ENCODE results near the gene HRCT1. TPM values are rescaled to one million over a fixed set of nuclear protein-coding genes. Genes with fewer than 3 reads are reported as not detected.

HRCT1 gene
- total RNA-seq, 1 experiment from 2014 or later, result 1.7 TPM

- Histone ChIP-seq H3K4me1 (ENCODE audit: insufficient read depth, low read length) (peaks cover 9% of the 10 kb centered on the region), H3K79me2 (ENCODE audit: low read length) (no peaks in the 10 kb centered on the region), H2AFZ (ENCODE audit: low read length) (peak overlapping the region; percentile 83), H4K20me1 (ENCODE audit: low read length) (no peaks in the 10 kb centered on the region), H3K27me3 (ENCODE audit: low read length) (no peaks in the 10 kb centered on the region), H3F3A (ENCODE audit: low read length, unreplicated experiment) (no peaks in the 10 kb centered on the region), H3K36me3 (ENCODE audit: low read depth, low read length) (no peaks in the 10 kb centered on the region), H3K4me3 (ENCODE audit: low read length) (peak overlapping the region; percentile 57), H3K9ac (ENCODE audit: low read length) (no peak overlapping the region), H3K9me2 (replicated peaks; ENCODE audit: low read length) (no peaks in the 10 kb centered on the region), H3K27ac (ENCODE audit: low read length) (no peak overlapping the region), H3K9me3 (ENCODE audit: low read length) (no peaks in the 10 kb centered on the region), H3K4me2 (ENCODE audit: low read length) (peak overlapping the region; percentile 76)
- BruUV-seq (replicated peaks), result no TSS peak
- POLR2A ChIA-PET (ENCODE audit: unreplicated experiment), result interaction anchor here (0.6 kb wide), 1 partner anchor 66 kb away, joined by 4 read pairs; no protein-coding TSS in a partner anchor
- CTCF ChIA-PET, result interaction anchor here (1.3 kb wide), 1 partner anchor 68 kb away, joined by 4 read pairs; no protein-coding TSS in a partner anchor
- peak; percentile 93 for ATAC-seq
- DNase-seq, result peak; percentile 79
- intact Hi-C loops (cut with micrococcal nuclease), result loop anchor here (1.0 to 2.0 kb wide), 2 partner anchors 52 to 68 kb away; no protein-coding TSS in a partner anchor
- TF ChIP-seq EZH2 (IDR thresholded peaks at IDR 0.05; ENCODE audit: low read length, unreplicated experiment), result no peak
- peak; percentile 78 for TF ChIP-seq CTCF (conservative IDR thresholded peaks at IDR 0.05; ENCODE audit: low read depth, low read length)
Measured at GRCh38 chr9:35954942-35955546, 49.0 kb downstream of the HRCT1 start.

GRCh38 chr9:35956651-35957050 is 50.6 kb downstream of the HRCT1 start:
- Histone ChIP-seq H4K20me1 (ENCODE audit: low read length) (no peaks in the 10 kb centered on the region), H3K4me1 (ENCODE audit: insufficient read depth, low read length) (peaks cover 8% of the 10 kb centered on the region), H3K36me3 (ENCODE audit: low read depth, low read length) (no peaks in the 10 kb centered on the region), H2AFZ (ENCODE audit: low read length) (no peak overlapping the region), H3K9ac (ENCODE audit: low read length) (no peak overlapping the region), H3K27ac (ENCODE audit: low read length) (no peak overlapping the region), H3K27me3 (ENCODE audit: low read length) (no peaks in the 10 kb centered on the region), H3K4me3 (ENCODE audit: low read length) (no peak overlapping the region), H3K9me3 (ENCODE audit: low read length) (no peaks in the 10 kb centered on the region), H3F3A (ENCODE audit: low read length, unreplicated experiment) (no peaks in the 10 kb centered on the region), H3K79me2 (ENCODE audit: low read length) (no peaks in the 10 kb centered on the region), H3K4me2 (ENCODE audit: low read length) (no peak overlapping the region), H3K9me2 (replicated peaks; ENCODE audit: low read length) (no peaks in the 10 kb centered on the region)
- ATAC-seq (no peak), DNase-seq (no peak)
- BruUV-seq (replicated peaks), result no TSS peak
- POLR2A ChIA-PET (ENCODE audit: unreplicated experiment), result no interaction called here
- TF ChIP-seq CTCF (conservative IDR thresholded peaks at IDR 0.05; ENCODE audit: low read depth, low read length) (no peak), EZH2 (IDR thresholded peaks at IDR 0.05; ENCODE audit: low read length, unreplicated experiment) (no peak), EZH2phosphoT487 (IDR thresholded peaks at IDR 0.05; ENCODE audit: borderline replicate concordance, low read length) (no peak)
- intact Hi-C loops (cut with micrococcal nuclease), result no loop called here
- CTCF ChIA-PET, result interaction anchor here (0.7 to 0.8 kb wide), 2 partner anchors 67 to 397 kb away, joined by 6 to 11 read pairs; no protein-coding TSS in a partner anchor

Other genes with a start within 250 kb of the HRCT1 start
- 23,421 and 36,790 TPM in 2 replicates for gene RMRP, start 248.2 kb upstream of the HRCT1 start, total RNA-seq (2014; rRNA removed)
- gene CCDC107, start 247.9 kb upstream of the HRCT1 start, total RNA-seq (2014; rRNA removed), result 34.9 and 37.0 TPM in 2 replicates
- gene ARHGEF39, start 241.0 kb upstream of the HRCT1 start, total RNA-seq (2014; rRNA removed), result 2.6 and 4.1 TPM in 2 replicates
- 7.7 and 11.2 TPM in 2 replicates for gene CA9, start 232.3 kb upstream of the HRCT1 start, total RNA-seq (2014; rRNA removed)
- 7.0 and 10.4 TPM in 2 replicates for gene TPM2, start 216.3 kb upstream of the HRCT1 start, total RNA-seq (2014; rRNA removed)
- gene TLN1, start 174.0 kb upstream of the HRCT1 start, total RNA-seq (2014; rRNA removed), result 118 and 153 TPM in 2 replicates
- 34.8 and 47.1 TPM in 2 replicates for gene CREB3, start 173.5 kb upstream of the HRCT1 start, total RNA-seq (2014; rRNA removed)
- gene GBA2, start 157.0 kb upstream of the HRCT1 start, total RNA-seq (2014; rRNA removed), result 60.9 and 81.7 TPM in 2 replicates
- 13.8 and 14.3 TPM in 2 replicates for gene RGP1, start 156.9 kb upstream of the HRCT1 start, total RNA-seq (2014; rRNA removed)
- gene MSMP, start 151.9 kb upstream of the HRCT1 start, total RNA-seq (2014; rRNA removed), result 145 and 149 TPM in 2 replicates
- gene NPR2, start 114.6 kb upstream of the HRCT1 start, total RNA-seq (2014; rRNA removed), result 1.0 and 1.5 TPM in 2 replicates
- not detected in 2 replicates for gene SPAG8, start 93.9 kb upstream of the HRCT1 start, total RNA-seq (2014; rRNA removed)
- 69.7 and 78.5 TPM in 2 replicates for gene HINT2, start 91.2 kb upstream of the HRCT1 start, total RNA-seq (2014; rRNA removed)
- 0.29 TPM in 1 of 2 replicates, not detected in the other for gene FAM221B, start 77.5 kb upstream of the HRCT1 start, total RNA-seq (2014; rRNA removed)
- gene TMEM8B, start 77.0 kb upstream of the HRCT1 start, total RNA-seq (2014; rRNA removed), result 1.6 and 2.4 TPM in 2 replicates
- not detected in 2 replicates for gene OR13J1, start 35.8 kb upstream of the HRCT1 start, total RNA-seq (2014; rRNA removed)
- gene SPAAR, start 3.3 kb downstream of the HRCT1 start, total RNA-seq (2014; rRNA removed), result 0.35 TPM in 1 of 2 replicates, not detected in the other
- gene OR2S2, start 52.0 kb downstream of the HRCT1 start, total RNA-seq (2014; rRNA removed), result not detected in 2 replicates
- gene RECK, start 130.7 kb downstream of the HRCT1 start, total RNA-seq (2014; rRNA removed), result 3.8 and 5.0 TPM in 2 replicates
- 6.7 and 10.1 TPM in 2 replicates for gene GLIPR2, start 230.5 kb downstream of the HRCT1 start, total RNA-seq (2014; rRNA removed)